Ramos (cell line): Measurements from ENCODE around the gene HMCN2.
"Not testable (repeated sequence)": the region's sequence is repeated elsewhere in the genome, so short reads cannot be mapped to it uniquely, and the experiment has no call there.

Experiments used
- in situ Hi-C: fragments of 300-500 bp; cut with MboI; formaldehyde crosslinking; loops from one replicate; pipeline ENCODE4 v1.14.3; 2022; ENCODE audit warnings: low sequenced_read_pairs; ENCODE audit not compliant: unreplicated experiment

HMCN2 gene

GRCh38 chr9:130327070-130327780 is 61.7 kb downstream of the HMCN2 start:
- in situ Hi-C loops: no loop called here

GRCh38 chr9:130327781-130328348 is 62.3 kb downstream of the HMCN2 start:
- in situ Hi-C loops: no loop called here

GRCh38 chr9:130328349-130328801 is 62.8 kb downstream of the HMCN2 start:
- in situ Hi-C loops: no loop called here

- in situ Hi-C loops: no loop called here
Observed at GRCh38 chr9:130329061-130329460, 63.5 kb downstream of the HMCN2 start.

GRCh38 chr9:130330202-130330862 is 64.8 kb downstream of the HMCN2 start:
- in situ Hi-C loops: no loop called here

- in situ Hi-C loops: no loop called here
Observed at GRCh38 chr9:130331061-130331460, 65.5 kb downstream of the HMCN2 start.

- in situ Hi-C loops: no loop called here
Observed at GRCh38 chr9:130331573-130331972, 66.0 kb downstream of the HMCN2 start.

- in situ Hi-C loops: no loop called here
Observed at GRCh38 chr9:130332384-130332926, 66.9 kb downstream of the HMCN2 start.

- in situ Hi-C loops: no loop called here
Observed at GRCh38 chr9:130333041-130333711, 67.6 kb downstream of the HMCN2 start.

- in situ Hi-C loops: no loop called here
Observed at GRCh38 chr9:130333712-130334062, 68.1 kb downstream of the HMCN2 start.

- in situ Hi-C loops: no loop called here
Observed at GRCh38 chr9:130334915-130335314, 69.4 kb downstream of the HMCN2 start.

GRCh38 chr9:130336027-130336610 is 70.6 kb downstream of the HMCN2 start:
- in situ Hi-C loops: no loop called here

- in situ Hi-C loops: no loop called here
Observed at GRCh38 chr9:130336885-130337284, 71.3 kb downstream of the HMCN2 start.

GRCh38 chr9:130337318-130337717 is 71.8 kb downstream of the HMCN2 start:
- in situ Hi-C loops: no loop called here

GRCh38 chr9:130337784-130338380 is 72.3 kb downstream of the HMCN2 start:
- in situ Hi-C loops: no loop called here

- in situ Hi-C loops: not testable (repeated sequence)
Observed at GRCh38 chr9:130338891-130339290, 73.3 kb downstream of the HMCN2 start.

GRCh38 chr9:130339306-130339705 is 73.7 kb downstream of the HMCN2 start:
- in situ Hi-C loops: no loop called here

- in situ Hi-C loops: loop anchor here (5.0 kb wide), 1 partner anchor 233 kb away; no protein-coding TSS in a partner anchor
Observed at GRCh38 chr9:130340011-130340410, 74.5 kb downstream of the HMCN2 start.

GRCh38 chr9:130340557-130340956 is 75.0 kb downstream of the HMCN2 start:
- in situ Hi-C loops: loop anchor here (5.0 kb wide), 1 partner anchor 233 kb away; no protein-coding TSS in a partner anchor

GRCh38 chr9:130341128-130341527 is 75.6 kb downstream of the HMCN2 start:
- in situ Hi-C loops: loop anchor here (5.0 kb wide), 1 partner anchor 234 kb away; no protein-coding TSS in a partner anchor
